CD4-positive, alpha-beta T cell (primary cell): Measurements from ENCODE around the gene TDO2. TPM values are rescaled to one million over a fixed set of nuclear protein-coding genes. Genes with fewer than 3 reads are reported as not detected.

ENCODE experiments used
- ATAC-seq: fragments of 200-7000 bp; cut with Tn5 transposase; one replicate; pipeline ENCODE4 v1.10.0; 2022; ENCODE audit warnings: mild to moderate bottlenecking; ENCODE audit not compliant: poor library complexity
- CTCF ChIA-PET: fragments of 350-600 bp; sonication (Branson Sonifier 250); formaldehyde crosslinking; loops from one replicate; lab custom pipeline; 2021; ENCODE audit warnings: antibody characterized with exemption, inconsistent platforms; lab: Charles Lee
- POLR2A ChIA-PET: fragments of 350-600 bp; sonication (Branson Sonifier 250); formaldehyde crosslinking; loops from one replicate; lab custom pipeline; 2021; ENCODE audit warnings: antibody characterized with exemption, inconsistent platforms; lab: Charles Lee
- DNase-seq, 14 experiments: peaks; one replicate each; pipeline ENCODE4 v3.0.0-alpha.2; 2013 to 2020; ENCODE audit warnings: mixed read lengths in 2 of 14
- H3K27ac ChIP-seq, 2 donors: one replicate each; pipeline versions ENCODE4 v1.5.1 to v1.7.0; 2013; ENCODE audit warnings: low read length in 2 of 2, low read depth in 1 of 2, mild to moderate bottlenecking in 1 of 2
- H3K27me3 ChIP-seq, 2 experiments: 1 replicate in 1 of 2; 2 replicates in 1 of 2; pipeline versions ENCODE4 v1.6.1 to v1.7.0; 2013; ENCODE audit warnings: low read length in 2 of 2, control low read depth in 1 of 2, mild to moderate bottlenecking in 1 of 2, moderate library complexity in 1 of 2; ENCODE audit not compliant: insufficient read depth in 2 of 2, control insufficient read depth in 1 of 2
- H3K36me3 ChIP-seq: one replicate; pipeline ENCODE4 v1.6.1; 2013; ENCODE audit warnings: low read length, control low read depth; ENCODE audit not compliant: insufficient read depth
- H3K4me1 ChIP-seq: one replicate; pipeline ENCODE4 v1.6.1; 2013; ENCODE audit warnings: low read length, control low read depth; ENCODE audit not compliant: insufficient read depth
- H3K4me3 ChIP-seq: one replicate; pipeline ENCODE4 v1.5.1; 2013; ENCODE audit warnings: mild to moderate bottlenecking, low read length, moderate library complexity
- H3K9me3 ChIP-seq, 2 experiments: 1 replicate in 1 of 2; 2 replicates in 1 of 2; pipeline versions ENCODE4 v1.6.1 to v1.7.0; 2013; ENCODE audit warnings: low read length in 2 of 2, mild to moderate bottlenecking in 2 of 2, control low read depth in 1 of 2, moderate library complexity in 1 of 2; ENCODE audit not compliant: control insufficient read depth in 1 of 2, insufficient read depth in 1 of 2
- H3K27ac Mint-ChIP-seq: one replicate; pipeline ENCODE4 v1.8.0; 2020; ENCODE audit warnings: mixed read lengths
- H3K27me3 Mint-ChIP-seq: one replicate; pipeline ENCODE4 v1.8.0; 2021; ENCODE audit warnings: mixed read lengths
- H3K36me3 Mint-ChIP-seq: one replicate; pipeline ENCODE4 v1.8.0; 2021; ENCODE audit warnings: low read depth, mixed read lengths
- H3K4me1 Mint-ChIP-seq: one replicate; pipeline ENCODE4 v1.8.0; 2021; ENCODE audit warnings: low read depth, mixed read lengths
- H3K4me3 Mint-ChIP-seq: one replicate; pipeline ENCODE4 v1.8.0; 2020; ENCODE audit warnings: mild to moderate bottlenecking, mixed read lengths
- H3K9me3 Mint-ChIP-seq: one replicate; pipeline ENCODE4 v1.8.0; 2020; ENCODE audit warnings: mixed read lengths
- CTCF ChIP-seq: fragments of 200-600 bp; IDR thresholded peaks from one replicate; pipeline ENCODE4 v1.8.0; 2022; ENCODE audit warnings: antibody characterized with exemption, mild to moderate bottlenecking
- intact Hi-C, 2 experiments: fragments of 100-400 bp; cut with DNase I in 1 of 2; cut with micrococcal nuclease in 1 of 2; formaldehyde crosslinking; loops; one replicate each; pipeline versions ENCODE4 v1.15.1 to v1.9.0; 2023 to 2025; cut with DNase I, micrococcal nuclease
- total RNA-seq, 174 experiments: library from RNA in 2 of 174; stranded (reverse) in 2 of 174; gene quantifications; one replicate each; pipeline ENCODE4 v1.2.3 and lab custom pipeline; 2021 to 2026

Gene TDO2
- total RNA-seq, 2 experiments from 2014 or later = not detected

GRCh38 chr4:155901013-155901412, 2.5 kb upstream of the TDO2 start:
- H3K27ac Mint-ChIP-seq = no peak overlapping the region

GRCh38 chr4:155904331-155904730, 835 bp downstream of the TDO2 start:
- H3K36me3 Mint-ChIP-seq = no peaks in the 10 kb centered on the region
- no peak for TF ChIP-seq CTCF
- no peaks in the 10 kb centered on the region for H3K9me3 ChIP-seq
- H3K27me3 Mint-ChIP-seq = peaks cover 15% of the 10 kb centered on the region
- no peak overlapping the region for H3K27ac ChIP-seq
- ChIA-PET CTCF (no interaction called here), POLR2A (no interaction called here)
- no peaks in the 10 kb centered on the region for H3K4me1 Mint-ChIP-seq
- no peak for DNase-seq
- no peak for ATAC-seq
- no peak overlapping the region for H3K4me3 Mint-ChIP-seq
- H3K36me3 ChIP-seq = no peaks in the 10 kb centered on the region
- no peak overlapping the region for H3K27ac Mint-ChIP-seq
- intact Hi-C loops = no loop called here
- no peaks in the 10 kb centered on the region for H3K9me3 Mint-ChIP-seq
- peaks cover 0 to 4% of the 10 kb centered on the region in 2 experiments for H3K27me3 ChIP-seq
- no peaks in the 10 kb centered on the region for H3K4me1 ChIP-seq
- no peak overlapping the region for H3K4me3 ChIP-seq

More at GRCh38 chr4:155901013-155901412, 2.5 kb upstream of the TDO2 start:
- Mint-ChIP-seq H3K9me3 (peaks cover 7% of the 10 kb centered on the region), H3K36me3 (no peaks in the 10 kb centered on the region), H3K27me3 (peaks cover 4% of the 10 kb centered on the region), H3K4me1 (no peaks in the 10 kb centered on the region), H3K4me3 (no peak overlapping the region)
- intact Hi-C loops = no loop called here
- Histone ChIP-seq H3K4me3 (no peak overlapping the region), H3K27ac (no peak overlapping the region), H3K4me1 (no peaks in the 10 kb centered on the region), H3K9me3 (peaks cover 0 to 6% of the 10 kb centered on the region in 2 experiments), H3K27me3 (no peaks in the 10 kb centered on the region), H3K36me3 (no peaks in the 10 kb centered on the region)
- CTCF ChIA-PET = no interaction called here
- POLR2A ChIA-PET = no interaction called here
- TF ChIP-seq CTCF = no peak
- no peak for DNase-seq
- ATAC-seq = no peak

GRCh38 chr4:155906554-155907247, 3.2 kb downstream of the TDO2 start:
- intact Hi-C loops = no loop called here
- DNase-seq (no peak), ATAC-seq (no peak)
- H3K4me1 ChIP-seq = no peaks in the 10 kb centered on the region
- Mint-ChIP-seq H3K4me3 (no peak overlapping the region), H3K9me3 (no peaks in the 10 kb centered on the region), H3K27ac (no peak overlapping the region), H3K4me1 (no peaks in the 10 kb centered on the region), H3K36me3 (no peaks in the 10 kb centered on the region), H3K27me3 (peaks cover 15% of the 10 kb centered on the region)
- H3K36me3 ChIP-seq = no peaks in the 10 kb centered on the region
- POLR2A ChIA-PET = no interaction called here
- no peak overlapping the region for H3K4me3 ChIP-seq
- no peak for TF ChIP-seq CTCF
- no peak overlapping the region for H3K27ac ChIP-seq
- peaks cover 0 to 4% of the 10 kb centered on the region in 2 experiments for H3K27me3 ChIP-seq
- CTCF ChIA-PET = no interaction called here
- no peaks in the 10 kb centered on the region for H3K9me3 ChIP-seq
